ENCODE results near the gene ZC3H14. TPM values are rescaled to one million over a fixed set of nuclear protein-coding genes. Genes with fewer than 3 reads are reported as not detected.

ZC3H14 gene
- total RNA-seq, 1 experiment from 2014 or later = 90.6 TPM

- TF ChIP-seq CTCF (conservative IDR thresholded peaks at IDR 0.05) = no peak
Measured at GRCh38 chr14:88632512-88632911, 69.7 kb downstream of the ZC3H14 start.

More at GRCh38 chr14:88632512-88632911, 69.7 kb downstream of the ZC3H14 start:
- Histone ChIP-seq H3K23me2 (ENCODE audit: insufficient read length, low read depth, low read length, poor library complexity, severe bottlenecking) (no peaks in the 10 kb centered on the region), H4K8ac (replicated peaks; ENCODE audit: insufficient read length, low read depth, low read length) (no peak overlapping the region), H2BK12ac (ENCODE audit: insufficient read length, low read depth, low read length) (no peak overlapping the region), H4K20me1 (ENCODE audit: control insufficient read depth, insufficient read depth, insufficient read length) (no peaks in the 10 kb centered on the region), H3K4me2 (ENCODE audit: insufficient read depth, insufficient read length, low read length) (no peak overlapping the region), H3K27ac (ENCODE audit: insufficient read length, low read depth, low read length) (no peak overlapping the region), H3T11ph (ENCODE audit: low read length) (no peak overlapping the region), H3K14ac (ENCODE audit: insufficient read depth, low read length) (no peak overlapping the region), H3K18ac (ENCODE audit: insufficient read length, low read depth, low read length) (no peak overlapping the region), H2BK20ac (ENCODE audit: low read depth, low read length, poor library complexity, severe bottlenecking) (no peak overlapping the region), H3K4ac (ENCODE audit: low read depth, low read length) (no peak overlapping the region), H3K56ac (ENCODE audit: insufficient read length, low read depth, low read length) (no peak overlapping the region), H2BK15ac (ENCODE audit: low read depth, low read length) (no peak overlapping the region), H3K27me3 (ENCODE audit: insufficient read depth, low read length) (no peaks in the 10 kb centered on the region), H4K5ac (ENCODE audit: insufficient read length, low read depth, low read length) (no peak overlapping the region), H2BK5ac (ENCODE audit: insufficient read length, low read length) (no peak overlapping the region), H3K79me2 (ENCODE audit: insufficient read depth, low read length) (no peaks in the 10 kb centered on the region), H3K4me1 (ENCODE audit: insufficient read depth, low read length) (no peaks in the 10 kb centered on the region), H2BK120ac (ENCODE audit: low read depth, low read length, poor library complexity, severe bottlenecking) (no peak overlapping the region), H3K9me3 (ENCODE audit: control insufficient read depth, low read depth, low read length) (no peaks in the 10 kb centered on the region), H3K23ac (ENCODE audit: insufficient read length, low read depth, low read length) (no peak overlapping the region), H2AK5ac (ENCODE audit: insufficient read length, low read length) (no peak overlapping the region), H3K79me1 (ENCODE audit: insufficient read depth, low read depth, low read length, poor library complexity, severe bottlenecking) (no peaks in the 10 kb centered on the region), H4K91ac (ENCODE audit: insufficient read length, low read depth, low read length) (no peak overlapping the region), H2AFZ (ENCODE audit: low read length) (no peak overlapping the region), H3K9ac (ENCODE audit: extremely low read depth, insufficient read length, low read length) (no peak overlapping the region)
- no peak for DNase-seq
- no peaks in the 10 kb centered on the region for H3K4me1 Mint-ChIP-seq
- no peaks in the 10 kb centered on the region for H3K36me3 Mint-ChIP-seq (ENCODE audit: insufficient read depth in 1 of 3, low read depth in 3 of 3)
- no peak overlapping the region; a peak in 1 of 7 replicates for H3K27ac Mint-ChIP-seq
- H3K27me3 Mint-ChIP-seq (ENCODE audit: low read depth) = no peaks in the 10 kb centered on the region
- no peak overlapping the region for H3K4me3 Mint-ChIP-seq
- no CpG with 5 or more reads among the region's 2 CpGs for WGBS (ENCODE audit: extremely low coverage, insufficient read length, low lambda C conversion rate)
- no peaks in the 10 kb centered on the region for H3K9me3 Mint-ChIP-seq
